22Rv1 (cell line): ENCODE data around the gene CYP26B1.

Experiments
- ZFX ChIP-seq: fragments of 450-650 bp; IDR thresholded peaks from 2 replicates; pipeline ENCODE4 v1.6.1; 2017; ENCODE audit warnings: antibody characterized with exemption, borderline replicate concordance
- TF ChIP-seq, protein P1 (sequence below): fragments of 450-650 bp; IDR thresholded peaks from 2 replicates; pipeline ENCODE4 v1.5.1; 2017; ENCODE audit warnings: mild to moderate bottlenecking

DNA sequence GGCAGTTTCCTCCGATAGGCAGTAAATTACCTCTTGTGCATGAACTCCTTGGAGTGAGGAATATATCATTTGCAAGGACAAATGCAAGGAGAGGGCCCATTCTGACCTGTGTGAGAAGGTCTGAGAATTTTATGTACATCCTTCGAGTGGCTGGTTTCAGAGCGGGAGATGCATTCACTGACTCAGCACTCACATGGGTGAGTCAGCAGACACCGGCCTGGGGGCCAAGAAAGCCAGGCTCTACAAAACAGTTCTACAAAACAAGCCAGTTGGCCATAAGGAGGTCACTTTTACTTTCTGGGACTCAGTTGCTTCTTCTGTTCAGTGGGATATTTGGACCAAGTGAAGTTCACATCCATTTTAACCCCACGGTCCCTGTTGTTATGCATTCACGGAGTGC lies 35.3 kb downstream of the CYP26B1 start:
- TF ChIP-seq, protein P1, sequence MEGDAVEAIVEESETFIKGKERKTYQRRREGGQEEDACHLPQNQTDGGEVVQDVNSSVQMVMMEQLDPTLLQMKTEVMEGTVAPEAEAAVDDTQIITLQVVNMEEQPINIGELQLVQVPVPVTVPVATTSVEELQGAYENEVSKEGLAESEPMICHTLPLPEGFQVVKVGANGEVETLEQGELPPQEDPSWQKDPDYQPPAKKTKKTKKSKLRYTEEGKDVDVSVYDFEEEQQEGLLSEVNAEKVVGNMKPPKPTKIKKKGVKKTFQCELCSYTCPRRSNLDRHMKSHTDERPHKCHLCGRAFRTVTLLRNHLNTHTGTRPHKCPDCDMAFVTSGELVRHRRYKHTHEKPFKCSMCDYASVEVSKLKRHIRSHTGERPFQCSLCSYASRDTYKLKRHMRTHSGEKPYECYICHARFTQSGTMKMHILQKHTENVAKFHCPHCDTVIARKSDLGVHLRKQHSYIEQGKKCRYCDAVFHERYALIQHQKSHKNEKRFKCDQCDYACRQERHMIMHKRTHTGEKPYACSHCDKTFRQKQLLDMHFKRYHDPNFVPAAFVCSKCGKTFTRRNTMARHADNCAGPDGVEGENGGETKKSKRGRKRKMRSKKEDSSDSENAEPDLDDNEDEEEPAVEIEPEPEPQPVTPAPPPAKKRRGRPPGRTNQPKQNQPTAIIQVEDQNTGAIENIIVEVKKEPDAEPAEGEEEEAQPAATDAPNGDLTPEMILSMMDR: no peak
- no peak for TF ChIP-seq ZFX
